GM12873 (cell line): ENCODE results near the gene LHB.
"Not testable (repeated sequence)": the region's sequence is repeated elsewhere in the genome, so short reads cannot be mapped to it uniquely, and the experiment has no call there.

ENCODE experiments used
- CTCF ChIP-seq: IDR thresholded peaks from 2 replicates; pipeline ENCODE4 v1.5.1; 2012; ENCODE audit warnings: low read depth, mild to moderate bottlenecking, moderate library complexity, low read length, control low read depth; ENCODE audit not compliant: insufficient read depth; ENCODE audit errors: missing control alignments

LHB gene

GRCh38 chr19:49059053-49059452 lies 42.2 kb upstream of the LHB start:
- no peak for TF ChIP-seq CTCF

- no peak for TF ChIP-seq CTCF
Measured at GRCh38 chr19:49058562-49058961, 41.7 kb upstream of the LHB start.

- TF ChIP-seq CTCF: no peak
Measured at GRCh38 chr19:49057636-49058234, 40.8 kb upstream of the LHB start, which contains the start of gene CGB7. Gene CGB7 (minus strand): TSS chr19:49057749. CDS start chr19:49055375, 2,374 bp downstream.

DNA sequence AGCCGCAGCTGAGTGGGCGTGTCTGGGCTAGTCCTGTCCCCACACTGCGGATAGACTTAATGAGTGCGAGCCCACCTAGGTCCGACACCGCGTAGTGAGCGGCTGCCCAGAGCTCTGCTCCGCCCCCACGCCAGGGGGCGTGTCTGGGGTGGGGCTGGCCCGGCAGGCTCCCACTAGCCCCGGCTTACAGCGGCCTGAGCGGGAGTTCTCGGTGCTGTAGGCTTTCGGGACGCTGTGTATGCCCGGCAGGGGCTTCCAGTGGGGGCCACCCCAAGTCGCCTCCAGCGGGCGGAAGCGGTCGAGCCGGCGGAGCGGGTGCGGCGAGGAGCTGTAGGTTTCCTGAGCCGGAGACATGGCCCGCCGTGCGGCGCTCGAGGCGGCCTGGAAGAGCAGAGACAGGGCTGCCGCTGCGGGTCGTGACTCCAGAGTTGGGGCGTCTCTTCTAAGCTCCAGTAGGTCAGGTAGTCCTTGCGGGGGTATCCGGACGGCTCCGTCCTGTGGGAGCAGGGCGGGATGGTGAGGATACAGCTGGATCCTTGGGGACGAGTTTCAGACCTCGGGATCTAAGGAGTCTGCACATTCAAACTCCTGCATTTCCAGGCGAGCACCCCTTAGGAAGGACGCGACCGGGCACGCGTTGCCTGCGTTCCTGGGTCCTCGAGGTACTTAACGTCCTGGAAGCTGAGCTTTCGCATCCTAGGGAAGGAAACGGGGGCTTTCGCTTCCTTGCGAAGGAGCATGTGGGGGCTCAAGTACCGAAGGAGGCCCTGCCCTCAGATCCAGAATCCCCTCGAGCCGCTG lies 39.4 kb upstream of the LHB start:
- TF ChIP-seq CTCF: peak; percentile 13

- TF ChIP-seq CTCF: not testable (repeated sequence)
Measured at GRCh38 chr19:49049011-49049410, 32.1 kb upstream of the LHB start, which contains the start of gene CGB8. Gene CGB8 (minus strand): TSS chr19:49049111. CDS start chr19:49048739, 372 bp downstream.

DNA sequence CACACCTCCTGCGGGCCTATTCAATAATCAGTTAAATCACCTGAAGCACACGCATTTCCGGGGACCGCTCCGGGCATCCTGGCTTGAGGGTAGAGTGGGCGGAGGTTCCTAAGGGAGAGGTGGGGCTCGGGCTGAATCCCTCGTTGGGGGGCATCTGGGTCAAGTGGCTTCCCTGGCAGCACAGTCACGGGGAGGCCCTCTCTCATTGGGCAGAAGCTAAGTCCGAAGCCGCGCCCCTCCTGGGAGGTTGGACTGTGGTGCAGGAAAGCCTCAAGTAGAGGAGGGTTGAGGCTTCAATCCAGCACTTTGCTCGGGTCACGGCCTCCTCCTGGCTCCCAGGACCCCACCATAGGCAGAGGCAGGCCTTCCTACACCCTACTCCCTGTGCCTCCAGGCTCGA lies 26.7 kb upstream of the LHB start, which contains the start of gene CGB5:
Gene CGB5 (plus strand): TSS at position 301 of the 400 bp plus-strand sequence. CDS start 362 bp downstream, outside the sequence.
- TF ChIP-seq CTCF: not testable (repeated sequence)

DNA sequence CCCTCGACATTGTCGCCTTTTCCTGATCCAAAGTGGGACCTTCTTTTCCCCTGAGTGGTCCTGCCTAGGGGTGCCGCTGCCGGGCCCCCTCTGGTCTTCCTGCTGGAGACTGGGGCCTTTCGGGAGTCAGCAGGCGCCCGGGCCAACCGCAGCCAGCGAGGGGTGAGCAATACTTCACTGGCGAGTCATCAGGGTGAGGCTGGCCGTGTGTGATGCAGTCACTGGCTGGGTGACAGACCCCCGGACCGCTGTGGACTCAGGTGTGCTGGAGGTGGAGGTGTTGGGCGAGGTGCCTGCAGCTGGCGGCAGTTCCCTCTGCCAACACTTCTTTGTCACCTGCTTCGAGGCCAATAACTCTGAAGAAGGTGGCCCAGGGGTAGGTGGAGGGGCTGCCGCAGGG lies 25.3 kb upstream of the LHB start:
- no peak for TF ChIP-seq CTCF
